Measurements from ENCODE around the gene HSD17B3. TPM values are rescaled to one million over a fixed set of nuclear protein-coding genes. Genes with fewer than 3 reads are reported as not detected.

The HSD17B3 gene
- total and polyA plus RNA-seq, 2 donors (not counting 3 experiments of a cell fraction or from before 2014, with no cell fraction given): 0.46 TPM; not detected in 1

DNA sequence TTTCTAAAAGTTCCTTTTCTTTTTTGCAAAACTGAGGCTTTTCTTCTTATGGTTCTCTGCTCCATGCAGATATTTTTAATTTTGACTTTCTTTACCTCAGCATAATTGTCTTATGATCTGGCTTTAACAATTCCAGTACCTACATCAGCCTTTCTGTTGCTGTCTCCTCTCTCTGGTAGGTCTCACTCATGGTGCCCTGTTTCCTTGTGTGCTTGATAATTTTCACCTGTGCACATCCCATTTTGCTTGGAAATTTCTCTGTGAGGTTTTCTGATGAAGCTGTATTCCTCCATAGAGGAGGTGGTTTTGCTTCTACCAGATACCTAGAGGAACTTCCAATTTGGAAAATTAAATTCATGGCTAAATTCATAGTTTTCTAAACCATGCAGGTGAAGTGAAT lies 2.3 kb upstream of the HSD17B3 start:
- intact Hi-C loops (cut with micrococcal nuclease): no loop called here
- Histone ChIP-seq H3K36me3 (ENCODE audit: control insufficient read depth in 2 of 2, extremely low read depth in 1 of 2, insufficient read depth in 2 of 2, low read length in 2 of 2) (no peaks in the 10 kb centered on the region), H3K9ac (replicated peaks; ENCODE audit: extremely low read depth, insufficient read depth, low read length) (no peak overlapping the region), H4K20me1 (replicated peaks; ENCODE audit: control insufficient read depth, extremely low read depth, insufficient read depth, low read length) (no peaks in the 10 kb centered on the region), H3K27me3 (ENCODE audit: control insufficient read depth in 2 of 2, insufficient read depth in 2 of 2, low read length in 2 of 2) (peaks cover 0 to 2% of the 10 kb centered on the region in 2 experiments), H3K9me3 (replicated peaks; ENCODE audit: control insufficient read depth, insufficient read depth, low read length) (no peaks in the 10 kb centered on the region), H3K4me1 (ENCODE audit: control insufficient read depth, extremely low read depth, insufficient read depth, low read length) (no peaks in the 10 kb centered on the region), H3K9me1 (replicated peaks; ENCODE audit: control insufficient read depth, extremely low read depth, insufficient read depth, low read length) (no peaks in the 10 kb centered on the region), H3K27ac (ENCODE audit: insufficient read depth, low read depth, low read length) (no peak overlapping the region), H3K79me2 (ENCODE audit: control insufficient read depth, insufficient read depth, low read length) (no peaks in the 10 kb centered on the region), H2AFZ (ENCODE audit: low read depth, low read length) (no peak overlapping the region), H3K4me3 (replicated peaks in 1 of 3; ENCODE audit: insufficient read depth in 1 of 3, low read depth in 1 of 3, low read length in 3 of 3) (no peak overlapping the region), H3K4me2 (ENCODE audit: insufficient read depth, low read length) (no peak overlapping the region)
- no peak for DNase-seq (ENCODE audit: low read depth, low spot score)
- BruUV-seq (replicated peaks): no TSS peak
- ChIA-PET POLR2A (no interaction called here), CTCF (interaction anchor here (1.6 kb wide), 1 partner anchor 72 kb away, joined by 4 read pairs; no protein-coding TSS in a partner anchor)
- dilution Hi-C loops (cut with MboI; ENCODE audit: extremely low pct_ligation_motif_present, low sequenced_read_pairs): no loop called here
- FAIRE-seq: no peak
- TF ChIP-seq JUN (IDR thresholded peaks at IDR 0.05; ENCODE audit: borderline replicate concordance, insufficient read depth, insufficient read length, low read depth): no peak
- TF ChIP-seq POLR2A (IDR thresholded peaks at IDR 0.05; ENCODE audit: low read depth, low read length): no peak
- TF ChIP-seq, protein P1, sequence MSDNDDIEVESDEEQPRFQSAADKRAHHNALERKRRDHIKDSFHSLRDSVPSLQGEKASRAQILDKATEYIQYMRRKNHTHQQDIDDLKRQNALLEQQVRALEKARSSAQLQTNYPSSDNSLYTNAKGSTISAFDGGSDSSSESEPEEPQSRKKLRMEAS (IDR thresholded peaks at IDR 0.05; ENCODE audit: insufficient read depth, insufficient read length): no peak
- TF ChIP-seq GATA2 (IDR thresholded peaks at IDR 0.05; ENCODE audit: insufficient read depth, insufficient read length, low read depth, low read length): no peak
- TF ChIP-seq MYC (IDR thresholded peaks at IDR 0.05; ENCODE audit: low read depth, low read length): no peak

DNA sequence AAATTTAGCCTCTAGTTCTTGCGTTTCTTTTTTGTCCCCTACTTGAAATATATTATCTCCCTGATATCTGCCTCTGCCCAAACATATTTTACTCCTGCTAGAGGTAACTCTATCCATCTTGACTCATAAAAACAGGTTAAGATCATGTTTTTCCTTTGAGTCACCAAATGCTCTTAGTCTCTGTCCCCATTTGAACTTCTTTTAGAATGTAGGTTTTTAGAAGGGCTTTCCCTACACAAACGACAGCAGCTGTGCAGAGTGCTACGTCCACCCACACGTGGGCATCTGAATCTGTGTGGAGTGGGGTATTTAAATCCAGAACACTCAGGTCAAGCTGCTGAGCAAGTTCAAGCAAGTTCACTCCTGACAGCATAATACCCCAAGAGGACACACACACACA lies 2.2 kb downstream of the HSD17B3 start:
- Histone ChIP-seq H4K20me1 (replicated peaks; ENCODE audit: control insufficient read depth, extremely low read depth, insufficient read depth, low read length) (no peaks in the 10 kb centered on the region), H3K79me2 (ENCODE audit: control insufficient read depth, insufficient read depth, low read length) (no peaks in the 10 kb centered on the region), H2AFZ (ENCODE audit: low read depth, low read length) (no peak overlapping the region), H3K9me1 (replicated peaks; ENCODE audit: control insufficient read depth, extremely low read depth, insufficient read depth, low read length) (no peaks in the 10 kb centered on the region), H3K36me3 (ENCODE audit: control insufficient read depth in 2 of 2, extremely low read depth in 1 of 2, insufficient read depth in 2 of 2, low read length in 2 of 2) (no peaks in the 10 kb centered on the region), H3K27ac (ENCODE audit: insufficient read depth, low read depth, low read length) (no peak overlapping the region), H3K27me3 (ENCODE audit: control insufficient read depth in 2 of 2, insufficient read depth in 2 of 2, low read length in 2 of 2) (no peaks in the 10 kb centered on the region), H3K4me2 (ENCODE audit: insufficient read depth, low read length) (no peak overlapping the region), H3K9ac (replicated peaks; ENCODE audit: extremely low read depth, insufficient read depth, low read length) (no peak overlapping the region), H3K4me3 (replicated peaks in 1 of 3; ENCODE audit: insufficient read depth in 1 of 3, low read depth in 1 of 3, low read length in 3 of 3) (no peak overlapping the region), H3K9me3 (replicated peaks; ENCODE audit: control insufficient read depth, insufficient read depth, low read length) (no peaks in the 10 kb centered on the region), H3K4me1 (ENCODE audit: control insufficient read depth, extremely low read depth, insufficient read depth, low read length) (no peaks in the 10 kb centered on the region)
- ChIA-PET CTCF (interaction anchor here (1.4 kb wide), 1 partner anchor 17 kb away, joined by 4 read pairs; no protein-coding TSS in a partner anchor), POLR2A (no interaction called here)
- intact Hi-C loops (cut with micrococcal nuclease): no loop called here
- TF ChIP-seq FOS (IDR thresholded peaks at IDR 0.05; ENCODE audit: borderline replicate concordance, insufficient read depth, low read length): no peak
- TF ChIP-seq, protein P1 (IDR thresholded peaks at IDR 0.05; ENCODE audit: insufficient read depth, insufficient read length): no peak
- TF ChIP-seq JUN (IDR thresholded peaks at IDR 0.05; ENCODE audit: borderline replicate concordance, insufficient read depth, insufficient read length, low read depth): no peak
- TF ChIP-seq, protein P2, sequence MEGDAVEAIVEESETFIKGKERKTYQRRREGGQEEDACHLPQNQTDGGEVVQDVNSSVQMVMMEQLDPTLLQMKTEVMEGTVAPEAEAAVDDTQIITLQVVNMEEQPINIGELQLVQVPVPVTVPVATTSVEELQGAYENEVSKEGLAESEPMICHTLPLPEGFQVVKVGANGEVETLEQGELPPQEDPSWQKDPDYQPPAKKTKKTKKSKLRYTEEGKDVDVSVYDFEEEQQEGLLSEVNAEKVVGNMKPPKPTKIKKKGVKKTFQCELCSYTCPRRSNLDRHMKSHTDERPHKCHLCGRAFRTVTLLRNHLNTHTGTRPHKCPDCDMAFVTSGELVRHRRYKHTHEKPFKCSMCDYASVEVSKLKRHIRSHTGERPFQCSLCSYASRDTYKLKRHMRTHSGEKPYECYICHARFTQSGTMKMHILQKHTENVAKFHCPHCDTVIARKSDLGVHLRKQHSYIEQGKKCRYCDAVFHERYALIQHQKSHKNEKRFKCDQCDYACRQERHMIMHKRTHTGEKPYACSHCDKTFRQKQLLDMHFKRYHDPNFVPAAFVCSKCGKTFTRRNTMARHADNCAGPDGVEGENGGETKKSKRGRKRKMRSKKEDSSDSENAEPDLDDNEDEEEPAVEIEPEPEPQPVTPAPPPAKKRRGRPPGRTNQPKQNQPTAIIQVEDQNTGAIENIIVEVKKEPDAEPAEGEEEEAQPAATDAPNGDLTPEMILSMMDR (IDR thresholded peaks at IDR 0.05; ENCODE audit: extremely low read depth in 1 of 2, insufficient read depth in 1 of 2, low read depth in 1 of 2, low read length in 2 of 2): no peak
- no peak for TF ChIP-seq EZH2 (IDR thresholded peaks at IDR 0.05; ENCODE audit: borderline replicate concordance, low read depth, low read length, severe bottlenecking)
- no peak for TF ChIP-seq POLR2AphosphoS5 (IDR thresholded peaks at IDR 0.05; ENCODE audit: insufficient read depth, low read depth, low read length)
- no peak for TF ChIP-seq MYC (IDR thresholded peaks at IDR 0.05; ENCODE audit: low read depth, low read length)
- TF ChIP-seq GATA2 (IDR thresholded peaks at IDR 0.05; ENCODE audit: insufficient read depth, insufficient read length, low read depth, low read length): no peak
- no peak for TF ChIP-seq POLR2A (IDR thresholded peaks at IDR 0.05; ENCODE audit: low read depth, low read length)
- BruUV-seq (replicated peaks): no TSS peak
- FAIRE-seq: no peak
- dilution Hi-C loops (cut with MboI; ENCODE audit: extremely low pct_ligation_motif_present, low sequenced_read_pairs): no loop called here
- no peak for DNase-seq (ENCODE audit: low read depth, low spot score)

All from endothelial cell of umbilical vein (primary cell).